ENCODE measurements around the gene CCDC127. TPM values are rescaled to one million over a fixed set of nuclear protein-coding genes. Genes with fewer than 3 reads are reported as not detected.

The CCDC127 gene
- total and polyA plus RNA-seq, 2 of the 13 experiments (the other 11 are each of a cell fraction or from before 2014, with no cell fraction given): 2.9 to 4.3 TPM

GRCh38 chr5:189976-190365, 28.0 kb downstream of the CCDC127 start (continued):
- TF ChIP-seq LBX2 (CRISPR knock-in tag; IDR thresholded peaks at IDR 0.05; ENCODE audit: borderline replicate concordance) (no peak), GRHL1 (CRISPR knock-in tag; conservative IDR thresholded peaks at IDR 0.05) (no peak), ZNF414 (CRISPR knock-in tag; IDR thresholded peaks at IDR 0.05) (no peak), SNAPC5 (CRISPR knock-in tag; IDR thresholded peaks at IDR 0.05; ENCODE audit: borderline replicate concordance) (no peak), SIN3A (IDR thresholded peaks at IDR 0.05; ENCODE audit: borderline replicate concordance, low read depth, low read length) (no peak), THYN1 (CRISPR knock-in tag; IDR thresholded peaks at IDR 0.05; ENCODE audit: borderline replicate concordance, low read depth) (no peak), HHEX (CRISPR knock-in tag; IDR thresholded peaks at IDR 0.05) (no peak), FOXP4 (CRISPR knock-in tag; IDR thresholded peaks at IDR 0.05) (no peak)

Measured in HepG2 (cell line).